ENCODE results near the gene DRD1.

Gene DRD1

GRCh38 chr5:175444060-175444904 is at the start of gene DRD1:
Gene DRD1, minus strand, starts transcription at chr5:175444182. Its CDS starts 1,083 bp downstream, at chr5:175443099.
- no peak for DNase-seq (ENCODE audit: low spot score)

DNA sequence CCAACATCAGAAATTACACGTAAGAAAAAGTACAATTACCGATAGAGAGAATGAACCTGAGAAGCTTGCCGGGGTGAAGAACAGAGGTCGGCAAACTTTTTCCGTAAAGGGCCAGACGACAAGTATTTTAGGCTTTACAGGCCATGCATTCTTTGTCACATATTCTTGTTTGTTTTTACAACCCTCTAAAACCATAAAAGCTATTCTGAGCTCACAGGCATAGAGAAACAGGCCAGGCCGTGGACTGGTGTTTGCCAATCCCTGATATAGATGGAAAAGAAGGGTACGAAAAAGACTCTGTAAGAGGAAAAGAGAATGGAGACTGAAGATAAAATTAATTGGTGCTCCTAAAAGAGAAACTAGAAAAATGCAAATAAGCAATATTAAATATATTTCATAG is 49.7 kb upstream of the DRD1 start:
- no peak for DNase-seq (ENCODE audit: low spot score)

DNA sequence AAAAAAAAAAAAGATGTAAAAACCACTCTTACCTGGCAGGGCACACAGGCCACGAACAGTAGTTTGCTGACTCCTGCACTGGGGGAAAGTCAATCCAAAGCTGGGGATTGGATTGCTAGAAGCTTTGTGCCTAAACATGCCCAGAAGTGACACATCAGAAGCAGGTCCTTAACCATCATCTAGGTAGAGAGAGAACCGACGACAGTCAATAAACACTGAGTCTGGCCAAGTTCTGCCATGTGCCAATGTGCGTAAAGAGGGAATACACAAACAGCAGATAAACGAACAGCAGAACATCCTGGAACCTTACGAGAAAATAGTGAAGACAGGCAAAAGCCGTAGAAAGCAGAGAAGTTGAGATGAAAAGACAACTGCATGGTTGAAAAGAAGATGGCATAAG is 49.3 kb upstream of the DRD1 start:
- no peak for DNase-seq (ENCODE audit: low spot score)

DNA sequence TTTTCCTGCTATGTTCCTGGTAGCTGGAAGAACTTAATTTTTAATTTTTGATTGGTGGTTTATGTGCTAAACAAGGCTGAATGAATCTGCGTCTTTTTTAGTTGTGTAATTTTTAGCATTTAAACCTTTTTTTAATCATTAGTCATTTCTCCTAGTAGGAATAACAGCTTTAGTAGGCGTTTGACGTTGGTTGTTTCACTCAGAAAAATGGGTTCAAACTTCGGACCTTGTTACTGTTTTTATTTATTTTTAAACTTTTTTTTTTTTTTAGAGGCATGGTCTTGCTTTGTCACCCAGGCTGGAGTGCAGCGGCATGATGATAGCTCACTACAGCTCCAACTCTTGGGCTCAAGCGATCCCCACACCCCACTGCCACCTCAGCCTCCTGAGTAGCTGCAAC is 47.2 kb upstream of the DRD1 start:
- no peak for DNase-seq (ENCODE audit: low spot score)

GRCh38 chr5:175489693-175490443 is 45.9 kb upstream of the DRD1 start:
- no peak for DNase-seq (ENCODE audit: low spot score)

DNA sequence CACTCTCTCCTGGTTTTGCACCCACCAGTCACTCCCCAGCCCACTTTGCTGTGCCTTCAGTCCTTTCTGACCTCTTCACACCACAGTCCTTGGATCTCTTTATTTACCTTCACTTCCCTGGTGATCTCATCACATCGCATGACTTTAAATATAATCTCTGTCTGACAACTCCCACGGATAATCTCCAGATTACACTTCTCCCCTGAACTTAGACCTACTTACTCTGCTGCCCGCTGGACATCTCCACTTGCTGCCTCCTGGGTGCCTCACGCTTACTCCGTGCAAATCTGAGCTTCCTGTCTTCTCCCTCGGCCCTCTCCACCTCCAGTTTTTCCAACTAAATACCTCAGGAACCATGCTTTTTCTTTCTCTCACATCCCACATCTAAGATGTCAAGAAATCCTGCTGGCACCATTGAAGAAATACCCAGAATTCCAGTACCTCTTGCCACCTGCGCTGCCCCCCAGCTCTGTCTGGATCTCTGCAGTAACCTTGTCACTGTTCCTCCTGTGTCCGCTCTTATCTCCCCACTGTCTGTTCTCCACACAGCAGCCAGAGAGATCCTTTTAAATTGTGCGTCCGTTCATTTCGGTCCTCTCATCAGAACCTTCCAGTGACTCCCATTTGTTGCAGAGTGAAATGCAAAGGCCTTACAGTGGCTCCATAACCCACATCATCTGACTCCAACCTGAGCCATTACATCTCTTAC is 43.7 kb upstream of the DRD1 start:
- DNase-seq (ENCODE audit: low spot score): no peak

- DNase-seq (ENCODE audit: low spot score): no peak
Measured at GRCh38 chr5:175485631-175486030, 41.6 kb upstream of the DRD1 start.

DNA sequence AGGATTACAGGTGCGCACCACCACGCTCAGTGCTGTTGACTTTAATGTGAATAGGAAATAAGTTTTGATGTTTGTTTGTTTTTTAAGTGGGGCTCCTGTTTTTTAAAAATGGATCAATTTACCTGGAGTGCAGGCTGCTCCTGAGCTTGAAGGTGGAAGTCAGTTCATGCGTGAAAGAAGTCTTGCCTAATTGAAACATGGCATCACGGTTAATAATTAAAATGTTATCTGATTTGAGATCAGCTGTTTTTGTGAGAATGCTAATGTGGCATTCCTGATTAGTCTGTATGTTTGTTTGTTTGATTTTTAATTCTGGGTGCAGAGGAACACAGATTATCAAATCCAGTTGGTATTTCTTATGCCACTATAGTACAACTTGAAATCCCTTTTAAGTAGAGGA is 40.8 kb upstream of the DRD1 start:
- no peak for DNase-seq (ENCODE audit: low spot score)

- DNase-seq (ENCODE audit: low spot score): no peak
Measured at GRCh38 chr5:175484322-175484721, 40.3 kb upstream of the DRD1 start.

- no peak for DNase-seq (ENCODE audit: low spot score)
Measured at GRCh38 chr5:175483337-175483736, 39.4 kb upstream of the DRD1 start.

DNA sequence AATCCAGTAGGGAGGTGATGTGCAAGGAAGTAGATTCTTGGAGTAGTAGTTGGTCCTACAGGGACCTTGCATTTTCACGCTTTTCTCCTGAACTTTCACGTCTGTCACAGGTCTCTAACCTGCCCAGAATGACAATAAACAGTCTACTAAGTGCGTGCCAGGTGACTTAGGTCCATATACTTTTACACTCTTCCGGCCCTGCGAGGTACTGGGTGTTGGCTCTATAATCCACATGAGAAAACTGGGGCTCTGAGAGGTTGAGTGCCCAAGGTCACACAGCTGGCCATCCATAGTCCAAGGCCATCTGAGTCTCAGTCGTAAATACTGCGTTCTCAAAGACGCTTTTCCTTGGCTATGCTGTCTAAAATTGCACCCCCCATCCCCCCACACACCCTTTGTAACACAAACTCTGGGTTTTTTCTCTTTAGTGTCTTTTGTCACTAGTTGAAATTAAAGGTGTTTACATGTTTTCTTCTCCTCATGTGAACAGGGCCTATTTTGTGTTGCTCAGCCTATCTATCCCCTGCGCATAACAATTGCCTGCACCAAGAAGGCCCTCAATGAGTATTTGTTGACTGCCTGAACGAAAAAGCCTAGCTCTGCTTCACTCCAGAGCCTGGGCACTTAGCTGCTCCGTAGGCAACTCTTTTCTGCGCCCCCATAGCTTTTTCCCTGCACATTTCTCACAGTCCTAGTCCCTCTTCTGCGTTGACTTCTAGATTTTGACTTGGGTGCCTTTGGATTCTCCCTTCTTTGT is 35.3 kb upstream of the DRD1 start:
- DNase-seq (ENCODE audit: low spot score): no peak

- peak; percentile 92 for DNase-seq (ENCODE audit: low spot score)
Measured at GRCh38 chr5:175478384-175479124, 34.6 kb upstream of the DRD1 start, which contains the start of gene SFXN1. Gene SFXN1, plus strand, starts transcription at chr5:175478560. Its CDS starts 13,544 bp downstream, at chr5:175492104.

- DNase-seq (ENCODE audit: low spot score): no peak
Measured at GRCh38 chr5:175478008-175478383, 34.0 kb upstream of the DRD1 start.

DNA sequence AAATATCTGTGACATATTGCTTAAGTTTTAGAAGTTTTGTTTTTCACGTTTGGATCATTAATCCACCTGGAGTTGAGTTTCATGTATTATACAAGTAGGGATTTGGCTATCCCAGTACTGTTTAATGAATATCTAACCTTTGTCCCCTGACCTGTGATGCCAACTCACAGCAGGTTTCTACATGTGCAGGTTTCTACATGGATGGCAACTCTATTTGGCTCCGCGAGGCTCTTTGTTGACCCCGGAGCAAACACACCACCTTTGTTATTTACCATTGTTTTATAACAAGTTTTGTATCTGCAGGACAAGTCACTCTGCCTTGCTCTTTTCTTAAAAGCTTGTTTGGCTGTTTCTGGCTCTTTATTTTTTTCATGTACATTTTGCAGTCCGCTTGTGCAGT is 33.5 kb upstream of the DRD1 start:
- DNase-seq (ENCODE audit: low spot score): no peak

- DNase-seq (ENCODE audit: low spot score): no peak
Measured at GRCh38 chr5:175475248-175475647, 31.3 kb upstream of the DRD1 start.

DNA sequence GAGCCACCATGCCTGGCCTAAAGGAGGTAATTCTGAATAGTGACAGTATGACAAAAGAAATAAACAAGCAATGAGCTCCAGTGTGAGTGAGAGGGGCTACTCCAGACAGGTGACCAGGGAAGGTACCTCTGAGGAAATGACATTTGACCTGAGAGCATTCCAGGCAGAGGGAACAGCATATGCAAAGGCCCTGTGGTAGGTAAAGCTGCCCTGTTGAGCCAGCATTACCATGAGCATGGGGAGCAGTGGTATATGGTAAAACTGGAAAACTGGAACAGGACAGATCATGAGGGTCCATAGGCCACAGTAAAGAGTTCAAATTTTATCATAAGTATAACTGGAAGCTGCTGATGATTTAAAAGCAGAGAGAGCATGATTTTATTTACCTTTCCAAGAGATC is 28.4 kb upstream of the DRD1 start:
- DNase-seq (ENCODE audit: low spot score): no peak

- DNase-seq (ENCODE audit: low spot score): no peak
Measured at GRCh38 chr5:175471628-175472027, 27.6 kb upstream of the DRD1 start.

GRCh38 chr5:175471196-175471595 is 27.2 kb upstream of the DRD1 start:
- no peak for DNase-seq (ENCODE audit: low spot score)

DNA sequence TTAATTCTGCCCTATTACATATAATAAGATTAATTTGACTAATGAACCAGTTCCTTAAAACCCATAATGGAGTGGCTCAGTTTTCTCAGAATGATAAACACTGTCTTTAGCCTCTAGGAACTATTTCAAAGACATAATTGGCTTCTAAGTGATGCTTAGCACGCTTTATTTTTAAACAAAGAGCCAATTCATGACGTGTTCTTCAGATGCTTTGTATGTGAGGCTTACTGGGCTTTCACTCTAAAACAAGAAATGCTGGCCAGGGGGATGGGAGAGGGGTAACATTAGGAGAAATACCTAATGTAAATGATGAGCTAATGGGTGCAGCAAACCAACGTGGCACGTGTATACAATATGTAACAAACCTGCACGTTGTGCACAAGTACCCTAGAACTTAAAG is 26.8 kb upstream of the DRD1 start:
- DNase-seq (ENCODE audit: low spot score): no peak

GRCh38 chr5:175469916-175470315 is 25.9 kb upstream of the DRD1 start:
- DNase-seq (ENCODE audit: low spot score): no peak

DNA sequence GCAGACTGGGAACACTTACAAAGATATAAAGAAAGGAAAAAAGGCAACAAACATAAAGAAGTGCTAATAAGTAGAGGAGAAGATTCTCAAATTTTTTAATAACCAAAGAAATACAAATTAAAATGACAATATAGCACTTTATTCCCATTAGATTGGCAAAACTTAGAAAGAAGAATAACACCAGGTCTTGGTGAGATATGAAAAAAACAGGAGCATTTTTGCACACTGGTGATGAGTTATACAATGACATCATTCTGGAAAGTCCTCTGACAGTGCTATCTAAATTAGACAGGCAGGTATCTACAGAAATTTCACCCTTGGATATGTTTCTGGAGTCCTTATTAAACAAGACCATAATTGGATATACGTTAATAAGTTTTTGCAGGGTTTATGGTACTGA is 24.9 kb upstream of the DRD1 start:
- DNase-seq (ENCODE audit: low spot score): no peak
